H1 (cell line): ENCODE measurements around the gene ATXN7. TPM values are rescaled to one million over a fixed set of nuclear protein-coding genes. Genes with fewer than 3 reads are reported as not detected.

Experiments
- ATF2 ChIP-seq: IDR thresholded peaks from 2 replicates; pipeline ENCODE4 v1.6.1; 2012; ENCODE audit warnings: low read length, inconsistent platforms
- BRCA1 ChIP-seq: IDR thresholded peaks from 2 replicates; pipeline ENCODE4 v1.6.1; 2012; ENCODE audit warnings: low read depth, low read length, improper control_type of control experiment
- GABPA ChIP-seq: IDR thresholded peaks from 2 replicates; pipeline ENCODE4 v1.6.1; 2011; ENCODE audit warnings: mild to moderate bottlenecking, low read length, moderate library complexity, borderline replicate concordance; ENCODE audit not compliant: insufficient read depth
- JUN ChIP-seq: IDR thresholded peaks from 2 replicates; pipeline ENCODE4 v1.6.1; 2011; ENCODE audit warnings: low read depth, mild to moderate bottlenecking, improper control_type of control experiment, low read length
- JUND ChIP-seq: IDR thresholded peaks from 2 replicates; pipeline ENCODE4 v1.6.1; 2011; ENCODE audit warnings: mild to moderate bottlenecking, improper control_type of control experiment, low read length
- SIRT6 ChIP-seq: IDR thresholded peaks from one replicate; pipeline ENCODE4 v1.7.1; 2012; ENCODE audit warnings: low read length, inconsistent platforms
- SP4 ChIP-seq: IDR thresholded peaks from 2 replicates; pipeline ENCODE4 v1.6.1; 2012; ENCODE audit warnings: low read length, inconsistent platforms
- TAF1 ChIP-seq: IDR thresholded peaks from 2 replicates; pipeline ENCODE4 v1.6.1; 2011; ENCODE audit warnings: mild to moderate bottlenecking, low read depth, low read length
- polyA plus RNA-seq, 7 experiments: library from polyadenylated mRNA; depleted of rRNA in 3 of 7; stranded (reverse) in 5 of 7; unstranded in 2 of 7; fragments of >200 nt in 5 of 7; fragments of 200-250 nt in 2 of 7; gene quantifications; 1 replicate in 5 of 7; 2 replicates in 1 of 7; 4 replicates in 1 of 7; pipeline versions ENCODE4 v1.2.1 to v1.2.3, GENCODE V29; 2011 to 2013; ENCODE audit warnings: missing spikeins in 2 of 7, mixed read lengths in 2 of 7
- total RNA-seq: library from RNA; stranded (reverse); fragmentation: NEBNext Ultra II Directional; extraction: Animal tissue kit (Norgen Biotek cat#: 25700); gene quantifications from 2 replicates; pipeline ENCODE4 v1.2.1, GENCODE V29; 2021
- TF ChIP-seq, protein P1 (sequence below): fragments of 300-600 bp; sonication (generic); IDR thresholded peaks from 2 replicates; pipeline ENCODE4 v1.7.1; 2012; ENCODE audit warnings: low read length, moderate library complexity, mild to moderate bottlenecking, inconsistent platforms; ENCODE audit not compliant: insufficient replicate concordance

ATXN7 gene
- total and polyA plus RNA-seq, 2 of the 8 experiments (the other 6 are each of a cell fraction or from before 2014, with no cell fraction given), result 15.5 to 16.8 TPM

DNA sequence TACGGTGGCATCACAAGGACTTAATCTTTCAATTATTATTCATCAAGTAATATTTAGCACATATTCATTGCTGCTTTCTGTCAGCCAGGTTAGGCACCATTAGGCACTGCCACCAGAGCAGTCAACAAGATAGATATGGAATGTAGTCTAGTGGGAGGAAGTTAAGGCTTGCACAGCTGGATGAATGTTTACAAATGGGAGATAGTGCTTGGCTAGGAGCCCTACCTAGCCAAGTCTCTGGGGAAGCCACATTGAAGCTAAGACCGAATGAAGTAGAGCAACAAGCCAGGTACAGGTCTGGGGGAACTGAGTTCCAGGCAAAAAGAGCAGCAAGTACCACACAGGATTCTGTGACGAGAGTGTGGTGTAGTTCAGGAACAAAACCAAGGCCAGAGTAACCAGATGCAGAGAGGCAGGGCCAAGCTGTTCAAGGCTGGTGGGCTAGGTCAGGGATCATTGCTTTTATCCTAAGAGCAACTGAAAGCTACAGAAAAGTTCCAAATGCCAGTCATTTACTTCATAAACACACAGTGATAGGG lies 82.0 kb downstream of the ATXN7 start (continued):
- TF ChIP-seq, protein P1, sequence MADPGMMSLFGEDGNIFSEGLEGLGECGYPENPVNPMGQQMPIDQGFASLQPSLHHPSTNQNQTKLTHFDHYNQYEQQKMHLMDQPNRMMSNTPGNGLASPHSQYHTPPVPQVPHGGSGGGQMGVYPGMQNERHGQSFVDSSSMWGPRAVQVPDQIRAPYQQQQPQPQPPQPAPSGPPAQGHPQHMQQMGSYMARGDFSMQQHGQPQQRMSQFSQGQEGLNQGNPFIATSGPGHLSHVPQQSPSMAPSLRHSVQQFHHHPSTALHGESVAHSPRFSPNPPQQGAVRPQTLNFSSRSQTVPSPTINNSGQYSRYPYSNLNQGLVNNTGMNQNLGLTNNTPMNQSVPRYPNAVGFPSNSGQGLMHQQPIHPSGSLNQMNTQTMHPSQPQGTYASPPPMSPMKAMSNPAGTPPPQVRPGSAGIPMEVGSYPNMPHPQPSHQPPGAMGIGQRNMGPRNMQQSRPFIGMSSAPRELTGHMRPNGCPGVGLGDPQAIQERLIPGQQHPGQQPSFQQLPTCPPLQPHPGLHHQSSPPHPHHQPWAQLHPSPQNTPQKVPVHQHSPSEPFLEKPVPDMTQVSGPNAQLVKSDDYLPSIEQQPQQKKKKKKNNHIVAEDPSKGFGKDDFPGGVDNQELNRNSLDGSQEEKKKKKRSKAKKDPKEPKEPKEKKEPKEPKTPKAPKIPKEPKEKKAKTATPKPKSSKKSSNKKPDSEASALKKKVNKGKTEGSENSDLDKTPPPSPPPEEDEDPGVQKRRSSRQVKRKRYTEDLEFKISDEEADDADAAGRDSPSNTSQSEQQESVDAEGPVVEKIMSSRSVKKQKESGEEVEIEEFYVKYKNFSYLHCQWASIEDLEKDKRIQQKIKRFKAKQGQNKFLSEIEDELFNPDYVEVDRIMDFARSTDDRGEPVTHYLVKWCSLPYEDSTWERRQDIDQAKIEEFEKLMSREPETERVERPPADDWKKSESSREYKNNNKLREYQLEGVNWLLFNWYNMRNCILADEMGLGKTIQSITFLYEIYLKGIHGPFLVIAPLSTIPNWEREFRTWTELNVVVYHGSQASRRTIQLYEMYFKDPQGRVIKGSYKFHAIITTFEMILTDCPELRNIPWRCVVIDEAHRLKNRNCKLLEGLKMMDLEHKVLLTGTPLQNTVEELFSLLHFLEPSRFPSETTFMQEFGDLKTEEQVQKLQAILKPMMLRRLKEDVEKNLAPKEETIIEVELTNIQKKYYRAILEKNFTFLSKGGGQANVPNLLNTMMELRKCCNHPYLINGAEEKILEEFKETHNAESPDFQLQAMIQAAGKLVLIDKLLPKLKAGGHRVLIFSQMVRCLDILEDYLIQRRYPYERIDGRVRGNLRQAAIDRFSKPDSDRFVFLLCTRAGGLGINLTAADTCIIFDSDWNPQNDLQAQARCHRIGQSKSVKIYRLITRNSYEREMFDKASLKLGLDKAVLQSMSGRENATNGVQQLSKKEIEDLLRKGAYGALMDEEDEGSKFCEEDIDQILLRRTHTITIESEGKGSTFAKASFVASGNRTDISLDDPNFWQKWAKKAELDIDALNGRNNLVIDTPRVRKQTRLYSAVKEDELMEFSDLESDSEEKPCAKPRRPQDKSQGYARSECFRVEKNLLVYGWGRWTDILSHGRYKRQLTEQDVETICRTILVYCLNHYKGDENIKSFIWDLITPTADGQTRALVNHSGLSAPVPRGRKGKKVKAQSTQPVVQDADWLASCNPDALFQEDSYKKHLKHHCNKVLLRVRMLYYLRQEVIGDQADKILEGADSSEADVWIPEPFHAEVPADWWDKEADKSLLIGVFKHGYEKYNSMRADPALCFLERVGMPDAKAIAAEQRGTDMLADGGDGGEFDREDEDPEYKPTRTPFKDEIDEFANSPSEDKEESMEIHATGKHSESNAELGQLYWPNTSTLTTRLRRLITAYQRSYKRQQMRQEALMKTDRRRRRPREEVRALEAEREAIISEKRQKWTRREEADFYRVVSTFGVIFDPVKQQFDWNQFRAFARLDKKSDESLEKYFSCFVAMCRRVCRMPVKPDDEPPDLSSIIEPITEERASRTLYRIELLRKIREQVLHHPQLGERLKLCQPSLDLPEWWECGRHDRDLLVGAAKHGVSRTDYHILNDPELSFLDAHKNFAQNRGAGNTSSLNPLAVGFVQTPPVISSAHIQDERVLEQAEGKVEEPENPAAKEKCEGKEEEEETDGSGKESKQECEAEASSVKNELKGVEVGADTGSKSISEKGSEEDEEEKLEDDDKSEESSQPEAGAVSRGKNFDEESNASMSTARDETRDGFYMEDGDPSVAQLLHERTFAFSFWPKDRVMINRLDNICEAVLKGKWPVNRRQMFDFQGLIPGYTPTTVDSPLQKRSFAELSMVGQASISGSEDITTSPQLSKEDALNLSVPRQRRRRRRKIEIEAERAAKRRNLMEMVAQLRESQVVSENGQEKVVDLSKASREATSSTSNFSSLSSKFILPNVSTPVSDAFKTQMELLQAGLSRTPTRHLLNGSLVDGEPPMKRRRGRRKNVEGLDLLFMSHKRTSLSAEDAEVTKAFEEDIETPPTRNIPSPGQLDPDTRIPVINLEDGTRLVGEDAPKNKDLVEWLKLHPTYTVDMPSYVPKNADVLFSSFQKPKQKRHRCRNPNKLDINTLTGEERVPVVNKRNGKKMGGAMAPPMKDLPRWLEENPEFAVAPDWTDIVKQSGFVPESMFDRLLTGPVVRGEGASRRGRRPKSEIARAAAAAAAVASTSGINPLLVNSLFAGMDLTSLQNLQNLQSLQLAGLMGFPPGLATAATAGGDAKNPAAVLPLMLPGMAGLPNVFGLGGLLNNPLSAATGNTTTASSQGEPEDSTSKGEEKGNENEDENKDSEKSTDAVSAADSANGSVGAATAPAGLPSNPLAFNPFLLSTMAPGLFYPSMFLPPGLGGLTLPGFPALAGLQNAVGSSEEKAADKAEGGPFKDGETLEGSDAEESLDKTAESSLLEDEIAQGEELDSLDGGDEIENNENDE, result no peak
- TF ChIP-seq ATF2 (no peak), GABPA (no peak), SP4 (no peak), JUN (no peak), TAF1 (no peak), SIRT6 (no peak), BRCA1 (no peak), JUND (no peak)
